GM12878 (cell line): ENCODE data around the gene RNF149.

Experiments
- CTCF ChIP-seq, 3 experiments: IDR thresholded peaks in 2 of 3; conservative IDR thresholded peaks in 1 of 3; 2 replicates each; pipeline ENCODE4 v1.5.1; 2011; ENCODE audit warnings: low read depth in 3 of 3, low read length in 3 of 3, mild to moderate bottlenecking in 3 of 3, control low read depth in 2 of 3, moderate library complexity in 2 of 3, inconsistent platforms in 1 of 3, mixed read lengths in 1 of 3; ENCODE audit not compliant: control insufficient read depth in 2 of 3, insufficient read depth in 1 of 3; ENCODE audit errors: extremely low read depth in 1 of 3
- GABPA ChIP-seq: IDR thresholded peaks from 2 replicates; pipeline ENCODE4 v1.6.1; 2014; ENCODE audit warnings: antibody characterized with exemption, low read depth, mild to moderate bottlenecking, inconsistent platforms
- HDGF ChIP-seq: fragments of 450-650 bp; IDR thresholded peaks from 2 replicates; pipeline ENCODE4 v1.6.1; 2016; ENCODE audit warnings: antibody characterized with exemption
- MTA3 ChIP-seq: IDR thresholded peaks from 2 replicates; pipeline ENCODE4 v1.6.1; 2012; ENCODE audit warnings: low read length, inconsistent platforms, borderline replicate concordance
- YBX1 ChIP-seq: fragments of 450-650 bp; IDR thresholded peaks from 2 replicates; pipeline ENCODE4 v1.6.1; 2016; ENCODE audit warnings: antibody characterized with exemption
- TF ChIP-seq, protein P1 (sequence below): IDR thresholded peaks from 2 replicates; pipeline ENCODE4 v1.6.1; 2012; ENCODE audit warnings: mild to moderate bottlenecking, low read depth, low read length

GRCh38 chr2:101348883-101349282 is 40.4 kb upstream of the RNF149 start:
- TF ChIP-seq HDGF (no peak), CTCF (IDR thresholded peaks at IDR 0.05 in 2 of 3, conservative IDR thresholded peaks at IDR 0.05 in 1 of 3; ENCODE audit: control insufficient read depth in 2 of 3, extremely low read depth in 1 of 3, insufficient read depth in 1 of 3, low read depth in 3 of 3, low read length in 3 of 3) (no peak), YBX1 (no peak), GABPA (no peak), MTA3 (no peak)
- TF ChIP-seq, protein P1, sequence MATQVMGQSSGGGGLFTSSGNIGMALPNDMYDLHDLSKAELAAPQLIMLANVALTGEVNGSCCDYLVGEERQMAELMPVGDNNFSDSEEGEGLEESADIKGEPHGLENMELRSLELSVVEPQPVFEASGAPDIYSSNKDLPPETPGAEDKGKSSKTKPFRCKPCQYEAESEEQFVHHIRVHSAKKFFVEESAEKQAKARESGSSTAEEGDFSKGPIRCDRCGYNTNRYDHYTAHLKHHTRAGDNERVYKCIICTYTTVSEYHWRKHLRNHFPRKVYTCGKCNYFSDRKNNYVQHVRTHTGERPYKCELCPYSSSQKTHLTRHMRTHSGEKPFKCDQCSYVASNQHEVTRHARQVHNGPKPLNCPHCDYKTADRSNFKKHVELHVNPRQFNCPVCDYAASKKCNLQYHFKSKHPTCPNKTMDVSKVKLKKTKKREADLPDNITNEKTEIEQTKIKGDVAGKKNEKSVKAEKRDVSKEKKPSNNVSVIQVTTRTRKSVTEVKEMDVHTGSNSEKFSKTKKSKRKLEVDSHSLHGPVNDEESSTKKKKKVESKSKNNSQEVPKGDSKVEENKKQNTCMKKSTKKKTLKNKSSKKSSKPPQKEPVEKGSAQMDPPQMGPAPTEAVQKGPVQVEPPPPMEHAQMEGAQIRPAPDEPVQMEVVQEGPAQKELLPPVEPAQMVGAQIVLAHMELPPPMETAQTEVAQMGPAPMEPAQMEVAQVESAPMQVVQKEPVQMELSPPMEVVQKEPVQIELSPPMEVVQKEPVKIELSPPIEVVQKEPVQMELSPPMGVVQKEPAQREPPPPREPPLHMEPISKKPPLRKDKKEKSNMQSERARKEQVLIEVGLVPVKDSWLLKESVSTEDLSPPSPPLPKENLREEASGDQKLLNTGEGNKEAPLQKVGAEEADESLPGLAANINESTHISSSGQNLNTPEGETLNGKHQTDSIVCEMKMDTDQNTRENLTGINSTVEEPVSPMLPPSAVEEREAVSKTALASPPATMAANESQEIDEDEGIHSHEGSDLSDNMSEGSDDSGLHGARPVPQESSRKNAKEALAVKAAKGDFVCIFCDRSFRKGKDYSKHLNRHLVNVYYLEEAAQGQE = no peak
